ENCODE measurements around the gene ANKLE2. TPM values are rescaled to one million over a fixed set of nuclear protein-coding genes. Genes with fewer than 3 reads are reported as not detected.

ANKLE2 gene
- total and polyA plus RNA-seq, 2 of the 13 experiments (the other 11 are each of a cell fraction or from before 2014, with no cell fraction given): 35.3 to 37.1 TPM

DNA sequence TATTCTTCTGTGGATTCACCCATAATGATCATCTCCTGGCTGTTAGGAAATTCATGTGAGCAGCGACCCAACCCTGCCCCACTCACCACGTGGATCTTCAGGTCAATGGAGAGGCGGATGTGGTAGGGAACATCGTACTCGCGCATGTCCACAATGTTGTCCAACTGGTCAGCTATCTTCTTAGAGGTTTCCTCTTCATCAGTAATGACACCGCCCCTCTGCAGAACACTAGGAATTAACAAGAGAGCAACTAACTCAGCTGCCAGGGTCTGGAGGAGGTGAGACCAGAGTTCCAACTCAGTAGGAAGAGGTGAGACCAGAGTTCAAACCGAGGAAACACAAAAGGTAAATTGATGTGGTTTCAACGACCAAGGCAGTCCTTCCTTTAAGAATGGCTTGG is 84.1 kb downstream of the ANKLE2 start:
- in situ Hi-C loops (cut with HindIII; ENCODE audit: extremely low pct_ligation_motif_present, low pct_unique_long_range_greater_than_20kb): no loop called here

More for the DNA sequence above, 84.1 kb downstream of the ANKLE2 start:
- Histone ChIP-seq H2AFZ (ENCODE audit: low read length) (no peak overlapping the region), H3K4me3 (replicated peaks in 1 of 3; ENCODE audit: insufficient read depth in 1 of 3, low read depth in 2 of 3, low read length in 3 of 3) (no peak overlapping the region), H3K27me3 (ENCODE audit: control insufficient read depth in 1 of 2, insufficient read depth in 2 of 2, low read length in 2 of 2) (no peaks in the 10 kb centered on the region), H3K9me3 (ENCODE audit: low read length) (no peaks in the 10 kb centered on the region), H3K4me1 (ENCODE audit: insufficient read depth, low read length) (no peaks in the 10 kb centered on the region), H3K79me2 (ENCODE audit: insufficient read depth, low read length) (peaks cover 28% of the 10 kb centered on the region), H4K20me1 (ENCODE audit: insufficient read depth, low read length) (no peaks in the 10 kb centered on the region), H3K36me3 (replicated peaks in 1 of 2; ENCODE audit: control insufficient read depth in 1 of 2, insufficient read depth in 2 of 2, low read length in 2 of 2) (peaks cover 17 to 66% of the 10 kb centered on the region in 2 experiments), H3K27ac (ENCODE audit: extremely low read length, insufficient read depth, low read length) (no peak overlapping the region), H3K9ac (ENCODE audit: insufficient read depth, low read depth, low read length) (no peak overlapping the region), H3K4me2 (ENCODE audit: low read depth, low read length) (no peak overlapping the region)
- ATAC-seq (no peak), FAIRE-seq (no peak), DNase-seq (ENCODE audit: low spot score) (no peak)
- no peak for TF ChIP-seq CHCHD3 (CRISPR knock-in tag; IDR thresholded peaks at IDR 0.05)
- no peak for TF ChIP-seq ZNF773 (CRISPR knock-in tag; IDR thresholded peaks at IDR 0.05; ENCODE audit: borderline replicate concordance)
- TF ChIP-seq ZNF567 (CRISPR knock-in tag; IDR thresholded peaks at IDR 0.05; ENCODE audit: borderline replicate concordance): no peak
- TF ChIP-seq ZNF564 (CRISPR knock-in tag; IDR thresholded peaks at IDR 0.05): no peak
- TF ChIP-seq, protein P1, sequence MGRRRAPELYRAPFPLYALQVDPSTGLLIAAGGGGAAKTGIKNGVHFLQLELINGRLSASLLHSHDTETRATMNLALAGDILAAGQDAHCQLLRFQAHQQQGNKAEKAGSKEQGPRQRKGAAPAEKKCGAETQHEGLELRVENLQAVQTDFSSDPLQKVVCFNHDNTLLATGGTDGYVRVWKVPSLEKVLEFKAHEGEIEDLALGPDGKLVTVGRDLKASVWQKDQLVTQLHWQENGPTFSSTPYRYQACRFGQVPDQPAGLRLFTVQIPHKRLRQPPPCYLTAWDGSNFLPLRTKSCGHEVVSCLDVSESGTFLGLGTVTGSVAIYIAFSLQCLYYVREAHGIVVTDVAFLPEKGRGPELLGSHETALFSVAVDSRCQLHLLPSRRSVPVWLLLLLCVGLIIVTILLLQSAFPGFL (CRISPR knock-in tag; IDR thresholded peaks at IDR 0.05): no peak
- no peak for TF ChIP-seq ZNF33A (CRISPR knock-in tag; IDR thresholded peaks at IDR 0.05; ENCODE audit: borderline replicate concordance)
- TF ChIP-seq, protein P2, sequence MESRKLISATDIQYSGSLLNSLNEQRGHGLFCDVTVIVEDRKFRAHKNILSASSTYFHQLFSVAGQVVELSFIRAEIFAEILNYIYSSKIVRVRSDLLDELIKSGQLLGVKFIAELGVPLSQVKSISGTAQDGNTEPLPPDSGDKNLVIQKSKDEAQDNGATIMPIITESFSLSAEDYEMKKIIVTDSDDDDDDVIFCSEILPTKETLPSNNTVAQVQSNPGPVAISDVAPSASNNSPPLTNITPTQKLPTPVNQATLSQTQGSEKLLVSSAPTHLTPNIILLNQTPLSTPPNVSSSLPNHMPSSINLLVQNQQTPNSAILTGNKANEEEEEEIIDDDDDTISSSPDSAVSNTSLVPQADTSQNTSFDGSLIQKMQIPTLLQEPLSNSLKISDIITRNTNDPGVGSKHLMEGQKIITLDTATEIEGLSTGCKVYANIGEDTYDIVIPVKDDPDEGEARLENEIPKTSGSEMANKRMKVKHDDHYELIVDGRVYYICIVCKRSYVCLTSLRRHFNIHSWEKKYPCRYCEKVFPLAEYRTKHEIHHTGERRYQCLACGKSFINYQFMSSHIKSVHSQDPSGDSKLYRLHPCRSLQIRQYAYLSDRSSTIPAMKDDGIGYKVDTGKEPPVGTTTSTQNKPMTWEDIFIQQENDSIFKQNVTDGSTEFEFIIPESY (CRISPR knock-in tag; IDR thresholded peaks at IDR 0.05): no peak
- no peak for TF ChIP-seq ATF1 (CRISPR knock-in tag; IDR thresholded peaks at IDR 0.05)
- TF ChIP-seq XBP1 (CRISPR knock-in tag; IDR thresholded peaks at IDR 0.05): no peak
- ChIA-PET CTCF (ENCODE audit: low intra/inter-chr PET ratio, low total read pairs) (no interaction called here), POLR2A (no interaction called here)
- no TSS peak for BruUV-seq (replicated peaks)
- 94% methylated on average over 9 of the region's 9 CpGs for whole genome bisulfite sequencing (ENCODE audit: low lambda C conversion rate)
- intact Hi-C loops (cut with micrococcal nuclease; ENCODE audit: unreplicated experiment): no loop called here
